ENCODE measurements around the gene OGFOD2.

Gene OGFOD2

DNA sequence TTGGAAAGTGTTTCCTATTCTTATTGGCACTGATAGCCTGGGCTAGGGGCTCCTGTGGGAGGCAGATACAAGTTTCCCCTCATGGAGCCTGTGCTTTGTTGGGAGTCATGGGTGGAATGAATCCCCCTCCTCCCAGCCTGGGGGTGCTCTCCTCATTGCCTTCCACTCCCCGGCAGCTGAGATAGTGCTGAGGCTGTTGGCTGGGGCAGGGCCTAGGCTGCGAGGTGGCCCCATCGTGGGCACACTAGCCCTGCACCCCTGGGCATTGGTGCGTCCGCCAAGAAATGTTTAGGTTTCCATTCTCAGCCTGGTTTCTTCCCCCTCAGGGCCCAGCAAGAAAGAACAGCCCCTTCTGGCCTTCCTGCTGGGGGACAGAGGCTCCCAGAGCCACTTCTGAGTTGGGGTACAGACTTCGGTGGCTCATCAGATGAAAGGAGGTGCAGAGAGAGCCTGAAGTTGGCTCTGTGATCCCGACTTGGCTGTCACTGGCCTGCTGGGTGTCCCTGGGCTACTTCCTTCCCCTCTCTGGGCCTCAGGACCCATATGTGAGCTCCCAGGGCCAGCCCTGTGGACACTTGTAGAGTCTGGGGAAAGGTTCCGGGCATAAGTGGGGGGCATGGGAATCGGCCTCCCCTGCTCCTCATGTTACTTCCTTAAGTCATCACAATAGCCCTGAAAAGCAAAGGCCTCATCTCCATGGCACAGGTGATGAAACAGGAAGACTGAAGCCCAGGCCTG, 2.8 kb downstream of the OGFOD2 start:
- DNase-seq (ENCODE audit: low read depth), result no peak

DNA sequence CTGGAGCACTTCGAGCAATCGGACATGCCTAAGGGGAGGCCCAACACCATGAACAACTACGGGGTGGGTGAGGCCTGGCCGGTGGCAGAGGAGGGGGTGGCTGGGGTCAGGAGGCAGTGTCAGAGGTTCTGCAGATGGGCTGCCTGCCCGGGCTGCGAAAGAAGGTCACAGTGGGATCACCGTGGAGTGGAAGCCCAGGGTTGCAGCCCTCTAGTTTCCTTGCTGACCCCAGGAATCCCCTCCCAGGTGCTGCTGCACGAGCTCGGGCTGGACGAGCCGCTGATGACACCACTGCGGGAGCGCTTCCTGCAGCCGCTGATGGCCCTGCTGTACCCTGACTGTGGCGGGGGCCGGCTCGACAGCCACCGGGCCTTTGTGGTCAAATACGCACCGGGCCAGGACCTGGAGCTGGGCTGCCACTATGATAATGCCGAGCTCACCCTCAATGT, 3.5 kb downstream of the OGFOD2 start:
- DNase-seq (ENCODE audit: low read depth), result no peak

DNA sequence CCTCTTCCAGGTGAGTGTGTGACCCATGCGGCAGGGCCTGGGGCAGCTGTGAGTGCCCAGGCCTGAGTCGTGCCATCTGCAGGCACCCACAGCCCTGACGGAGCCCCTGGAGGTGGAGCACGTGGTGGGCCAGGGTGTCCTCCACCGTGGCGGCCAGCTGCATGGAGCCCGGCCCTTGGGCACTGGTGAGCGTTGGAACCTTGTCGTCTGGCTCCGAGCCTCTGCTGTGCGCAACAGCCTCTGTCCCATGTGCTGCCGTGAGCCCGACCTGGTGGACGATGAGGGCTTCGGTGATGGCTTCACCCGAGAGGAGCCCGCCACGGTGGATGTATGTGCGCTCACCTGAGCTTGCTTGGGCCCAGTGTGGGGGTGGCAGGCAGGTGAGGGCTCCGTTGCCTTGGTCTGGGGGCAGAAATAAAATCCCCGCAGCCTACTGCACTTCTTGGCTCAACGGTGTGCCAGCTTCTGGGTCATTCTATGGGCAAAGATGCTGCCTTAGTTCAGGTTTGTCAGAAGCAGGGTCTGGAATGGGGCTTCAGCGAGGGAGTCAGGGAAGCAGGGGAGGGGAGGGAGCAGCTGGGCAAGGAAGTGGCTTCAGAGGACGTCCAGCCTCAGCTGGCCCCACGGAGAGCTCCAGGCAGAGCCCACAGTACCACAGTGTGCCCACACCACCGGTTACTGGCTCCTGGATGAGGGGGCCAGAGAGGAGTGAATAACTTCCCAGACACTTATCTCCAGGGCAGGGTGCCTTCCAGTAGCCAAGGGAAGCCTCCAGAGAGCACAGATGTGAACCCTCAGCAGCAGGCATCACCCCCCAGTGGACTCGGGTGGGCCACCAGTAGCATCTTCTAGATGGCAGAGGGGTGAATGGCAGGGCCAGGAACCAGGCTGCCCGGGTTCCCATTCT, 4.2 kb downstream of the OGFOD2 start:
- DNase-seq (ENCODE audit: low read depth), result no peak

DNA sequence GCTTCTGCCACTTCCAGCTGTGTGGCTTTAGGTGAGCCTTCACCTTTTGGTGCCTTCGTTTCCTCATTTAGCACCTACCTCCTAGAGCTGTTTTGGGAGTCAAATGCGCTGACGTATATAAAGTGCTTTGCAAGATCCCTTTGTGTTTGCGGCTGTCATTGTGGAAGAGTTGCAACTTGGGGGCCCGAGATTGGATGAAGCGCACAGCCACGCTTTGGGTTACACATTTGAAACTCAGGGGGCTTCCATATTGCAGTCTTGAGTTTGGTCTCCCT, 4.8 kb downstream of the OGFOD2 start:
- DNase-seq (ENCODE audit: low read depth), result no peak

DNA sequence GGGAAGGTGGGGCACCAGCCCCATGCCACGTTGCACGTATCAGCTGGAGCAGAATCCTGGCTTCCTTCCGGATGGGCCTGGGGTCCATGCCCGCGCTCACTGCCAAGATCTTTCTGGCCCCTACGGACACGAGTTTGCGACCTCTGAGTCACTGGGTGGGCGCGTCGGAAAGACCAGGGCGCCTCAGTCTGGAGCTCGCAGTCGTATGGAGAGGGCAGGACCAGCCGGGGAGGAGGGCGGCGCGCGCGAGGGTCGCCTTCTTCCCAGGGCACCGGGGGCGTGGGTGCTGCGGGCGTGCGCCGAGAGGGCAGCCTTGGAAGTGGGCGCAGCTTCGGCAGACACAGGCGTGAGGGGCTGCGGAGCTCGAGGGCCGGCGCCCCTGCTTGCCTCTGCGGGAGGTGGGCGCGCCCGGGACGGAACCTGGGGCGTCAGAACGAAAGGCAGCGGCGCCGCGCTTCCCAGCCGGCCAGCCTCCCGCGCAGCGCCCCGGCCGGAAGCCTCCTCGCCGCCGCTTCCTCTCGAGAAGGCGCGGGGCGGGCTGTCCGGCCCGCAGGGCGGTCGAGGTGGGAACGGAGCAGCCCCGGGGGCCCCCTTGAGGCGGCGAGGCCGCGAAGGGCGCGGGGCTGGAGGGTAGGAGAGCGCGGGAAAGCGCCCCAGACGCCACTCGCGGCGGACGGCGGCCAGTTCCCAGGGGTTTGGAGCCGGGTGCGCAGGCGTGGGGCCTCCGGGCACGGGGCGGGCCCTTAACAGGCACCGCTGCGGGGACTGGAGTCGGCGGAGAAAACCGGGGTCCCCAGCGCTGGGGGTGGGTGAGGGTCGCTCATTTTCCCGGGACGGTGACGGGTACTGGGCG, 5.4 kb downstream of the OGFOD2 start, which contains the start of gene ARL6IP4:
Gene ARL6IP4 (plus strand): TSS at position 499 of the 853 bp plus-strand sequence. CDS start 459 bp downstream, outside the sequence.
- DNase-seq (ENCODE audit: low read depth), result peak; percentile 55

DNA sequence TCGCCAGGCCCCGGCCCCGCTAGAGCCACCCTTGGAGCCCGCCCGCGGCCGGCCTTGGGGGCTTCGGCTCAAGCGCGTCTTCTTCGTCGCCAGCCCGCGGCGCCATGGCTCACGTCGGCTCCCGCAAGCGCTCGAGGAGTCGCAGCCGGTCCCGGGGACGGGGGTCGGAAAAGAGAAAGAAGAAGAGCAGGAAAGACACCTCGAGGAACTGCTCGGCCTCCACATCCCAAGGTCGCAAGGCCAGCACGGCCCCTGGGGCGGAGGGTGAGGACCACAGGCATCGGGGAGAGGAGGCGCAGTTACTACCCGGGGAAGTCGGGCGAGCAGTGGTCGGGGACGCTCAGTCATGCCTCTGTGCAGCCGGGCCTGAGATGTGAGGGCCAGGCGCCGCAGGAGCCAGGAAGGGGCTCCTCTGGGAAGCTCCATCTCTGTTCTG, 6.0 kb downstream of the OGFOD2 start:
- DNase-seq (ENCODE audit: low read depth), result no peak

DNA sequence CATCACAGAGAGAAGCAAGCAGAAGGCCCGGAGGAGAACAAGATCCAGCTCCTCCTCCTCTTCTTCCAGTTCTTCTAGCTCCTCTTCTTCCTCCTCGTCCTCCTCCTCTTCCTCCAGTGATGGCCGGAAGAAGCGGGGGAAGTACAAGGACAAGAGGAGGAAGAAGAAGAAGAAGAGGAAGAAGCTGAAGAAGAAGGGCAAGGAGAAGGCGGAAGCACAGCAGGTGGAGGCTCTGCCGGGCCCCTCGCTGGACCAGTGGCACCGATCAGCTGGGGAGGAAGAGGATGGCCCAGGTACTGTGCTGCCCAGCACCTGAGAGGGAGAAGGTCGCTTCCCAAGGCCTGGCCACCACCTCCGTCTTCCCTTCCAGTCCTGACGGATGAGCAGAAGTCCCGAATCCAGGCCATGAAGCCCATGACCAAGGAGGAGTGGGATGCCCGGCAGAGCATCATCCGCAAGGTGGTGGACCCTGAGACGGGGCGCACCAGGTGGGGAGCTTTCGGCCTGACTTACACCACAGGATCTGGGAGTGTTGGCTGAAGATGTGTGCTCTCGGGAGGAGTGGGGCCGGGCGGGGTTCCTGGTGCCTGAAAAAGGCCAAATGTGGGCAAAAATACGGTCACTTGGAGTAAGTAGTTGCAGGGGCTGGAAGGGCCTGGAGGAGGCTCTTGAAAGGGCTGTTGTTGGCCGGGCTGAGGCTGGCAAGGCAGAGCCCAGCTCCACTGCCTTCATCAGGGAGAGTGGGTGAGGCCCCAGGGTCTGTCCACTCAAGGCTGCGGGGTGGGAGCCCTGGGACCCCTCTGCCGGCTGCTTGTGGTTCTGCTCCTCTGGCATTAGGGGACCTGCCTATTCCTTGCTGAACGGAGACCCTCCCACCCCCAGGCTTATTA, 6.8 kb downstream of the OGFOD2 start:
- DNase-seq (ENCODE audit: low read depth), result no peak

DNA sequence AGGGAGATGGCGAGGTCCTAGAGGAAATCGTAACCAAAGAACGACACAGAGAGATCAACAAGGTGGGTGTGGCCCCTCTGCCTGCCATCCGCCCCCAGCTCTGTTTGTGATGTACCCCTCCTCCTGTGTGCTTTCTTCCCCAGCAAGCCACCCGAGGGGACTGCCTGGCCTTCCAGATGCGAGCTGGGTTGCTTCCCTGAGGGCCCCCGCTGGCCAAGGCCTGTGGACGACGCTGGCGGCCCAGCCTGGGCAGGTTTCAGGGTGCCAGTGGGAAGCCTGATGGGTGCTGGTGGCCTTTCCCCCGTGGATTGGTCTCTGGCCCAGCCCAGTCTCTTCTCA, 7.4 kb downstream of the OGFOD2 start:
- no peak for DNase-seq (ENCODE audit: low read depth)

DNA sequence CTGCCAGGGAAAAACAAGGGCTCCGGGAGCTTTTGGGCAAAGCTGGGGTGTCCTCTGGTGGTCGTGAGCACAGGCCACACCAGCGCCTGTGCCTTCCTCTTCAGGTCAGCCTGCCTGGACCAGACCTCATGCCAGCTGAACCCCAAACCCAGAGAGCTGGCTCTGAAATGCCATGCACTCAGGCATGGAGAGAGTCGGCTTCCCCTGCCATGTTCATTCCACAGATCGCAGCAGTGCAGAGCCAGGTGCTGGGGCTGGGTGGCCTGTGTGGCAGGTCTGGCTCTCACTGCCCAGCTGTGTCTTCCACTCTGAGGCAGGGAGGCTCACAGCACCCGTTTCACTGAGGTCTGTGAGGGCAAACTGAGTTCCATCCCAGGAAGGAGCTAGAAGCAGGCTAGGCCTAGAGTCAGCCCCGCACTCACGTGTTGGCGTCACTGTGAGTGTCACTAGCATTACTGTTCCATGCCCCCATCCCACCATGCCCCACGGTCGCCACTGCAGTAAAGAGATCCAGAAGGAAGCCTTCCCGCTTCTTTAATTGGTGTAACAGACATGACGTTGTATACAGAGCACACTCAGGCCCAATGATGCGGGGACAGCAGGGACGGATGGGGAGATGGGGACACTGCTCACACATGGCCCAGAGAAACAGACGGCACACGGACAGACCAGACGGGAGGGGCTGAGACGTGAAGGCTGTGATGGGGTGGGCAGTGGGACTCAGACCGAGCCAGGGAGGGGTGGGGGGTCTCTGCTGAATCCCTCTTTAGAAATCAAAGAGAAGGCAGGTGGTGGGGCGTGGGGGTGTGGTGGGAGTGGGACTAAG, 8.1 kb downstream of the OGFOD2 start:
- DNase-seq (ENCODE audit: low read depth), result no peak

DNA sequence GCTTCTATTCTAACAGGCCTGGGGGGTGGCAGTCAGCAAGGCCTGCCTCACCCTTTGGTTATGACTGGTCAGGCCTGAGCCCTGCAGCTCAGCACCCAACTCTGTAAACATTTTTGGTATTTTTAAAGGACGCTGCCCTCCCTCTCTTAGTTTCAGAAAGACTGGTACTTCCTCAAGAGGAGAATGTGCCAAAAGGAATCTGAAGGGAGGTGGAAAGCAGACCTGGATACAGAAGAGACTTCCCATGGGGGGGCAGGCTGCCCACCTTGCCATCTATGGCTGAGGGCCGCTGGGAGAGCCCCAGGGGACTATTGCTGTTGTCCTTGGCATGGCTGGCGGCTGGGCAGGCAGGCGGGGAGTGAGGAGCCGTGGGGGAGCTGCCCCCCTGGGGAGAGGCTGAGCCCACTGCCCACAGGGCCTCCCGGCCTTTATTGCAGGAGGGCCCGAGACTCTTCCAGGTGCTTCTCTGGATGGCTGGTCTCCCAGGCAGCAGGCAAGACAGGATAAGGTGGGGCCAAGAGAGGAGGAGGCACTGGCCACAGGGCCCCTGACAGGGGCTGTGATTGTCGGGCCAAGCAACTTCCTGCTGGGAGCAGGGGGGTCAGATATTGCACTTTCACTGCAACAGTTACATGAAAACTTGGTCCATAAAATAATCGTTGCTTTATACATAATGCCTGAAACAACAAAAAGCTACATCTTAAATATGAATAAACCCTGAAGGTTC, 8.9 kb downstream of the OGFOD2 start:
- DNase-seq (ENCODE audit: low read depth), result no peak

DNA sequence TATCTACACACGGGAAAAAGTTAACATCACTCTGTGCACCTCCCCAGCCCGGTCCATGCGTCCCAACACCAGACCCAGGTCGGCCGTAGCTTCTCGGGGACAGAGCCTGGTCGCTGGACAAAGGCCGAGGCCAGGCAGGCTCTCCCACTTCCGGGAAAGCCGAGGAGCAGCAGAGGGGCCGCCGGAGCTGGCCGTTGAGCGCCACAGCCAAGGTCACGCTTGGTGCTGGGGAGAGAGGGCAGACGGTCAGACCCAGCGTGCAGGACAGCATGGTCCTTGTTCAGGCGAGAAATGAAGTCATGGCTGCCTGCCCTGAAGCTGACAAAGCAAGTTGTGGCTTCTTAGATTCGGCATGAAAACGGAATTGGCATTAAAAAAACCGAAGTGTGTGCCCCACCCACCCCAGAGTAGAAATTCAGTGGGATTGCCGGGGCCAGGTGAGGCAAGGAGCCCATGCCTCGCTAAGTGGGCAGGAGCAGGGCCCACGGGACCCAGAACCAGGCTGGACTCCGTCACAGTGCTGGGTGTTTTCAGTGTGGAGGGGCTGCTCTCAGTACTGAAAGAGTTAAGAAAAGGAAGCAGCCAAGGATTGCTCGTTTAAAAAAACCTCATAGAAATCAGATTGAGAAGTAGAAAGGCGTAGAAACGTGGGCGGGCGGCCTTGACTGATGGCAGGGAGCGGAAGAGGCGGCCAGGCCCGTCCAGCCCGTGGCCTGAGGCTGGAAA, 9.7 kb downstream of the OGFOD2 start:
- DNase-seq (ENCODE audit: low read depth), result no peak

DNA sequence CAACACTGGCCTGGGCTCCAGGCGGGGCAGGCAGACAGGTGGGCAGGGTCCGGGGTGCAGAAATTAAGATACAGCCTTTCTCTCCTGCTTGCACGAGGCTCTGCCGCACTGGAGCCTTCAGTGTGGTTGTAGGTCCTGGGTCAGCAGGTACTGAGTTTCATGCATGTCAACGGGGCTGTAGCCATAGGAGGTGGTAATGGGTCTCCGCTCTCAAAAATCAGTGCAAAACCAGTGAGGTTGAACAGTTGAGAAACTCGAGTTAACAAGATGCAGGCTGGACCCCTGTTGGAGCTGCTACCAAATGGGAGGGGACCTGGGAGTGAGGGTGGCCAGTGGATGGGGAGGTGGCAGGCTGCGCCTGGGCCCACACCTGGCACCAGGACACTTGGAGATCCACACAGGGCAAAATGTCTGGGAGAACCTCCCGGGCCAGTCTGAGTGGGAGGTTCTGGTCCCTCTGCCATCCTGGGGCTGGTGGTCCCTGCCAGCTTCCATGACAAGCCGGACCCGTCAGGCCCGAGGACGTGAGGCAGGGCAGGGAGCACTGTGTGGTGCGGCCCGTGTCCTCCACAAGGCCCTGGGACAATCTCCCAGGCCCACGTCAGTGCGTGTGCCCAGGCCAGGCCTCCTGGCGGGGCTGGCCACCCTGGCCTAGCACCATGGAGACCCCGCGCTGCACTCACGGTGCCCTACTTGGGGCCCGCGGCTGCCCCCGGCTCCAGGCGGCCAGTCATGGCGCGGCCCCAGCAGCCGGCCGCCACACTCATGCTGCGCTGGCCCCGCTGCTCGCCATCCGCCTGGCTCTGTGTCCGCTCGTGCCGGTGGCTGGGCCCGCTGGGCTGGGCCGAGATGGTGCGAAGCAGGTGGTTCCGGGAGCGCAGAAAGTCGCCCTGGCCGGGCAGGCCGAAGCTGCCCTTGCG, 10.6 kb downstream of the OGFOD2 start:
- no peak for DNase-seq (ENCODE audit: low read depth)

DNA sequence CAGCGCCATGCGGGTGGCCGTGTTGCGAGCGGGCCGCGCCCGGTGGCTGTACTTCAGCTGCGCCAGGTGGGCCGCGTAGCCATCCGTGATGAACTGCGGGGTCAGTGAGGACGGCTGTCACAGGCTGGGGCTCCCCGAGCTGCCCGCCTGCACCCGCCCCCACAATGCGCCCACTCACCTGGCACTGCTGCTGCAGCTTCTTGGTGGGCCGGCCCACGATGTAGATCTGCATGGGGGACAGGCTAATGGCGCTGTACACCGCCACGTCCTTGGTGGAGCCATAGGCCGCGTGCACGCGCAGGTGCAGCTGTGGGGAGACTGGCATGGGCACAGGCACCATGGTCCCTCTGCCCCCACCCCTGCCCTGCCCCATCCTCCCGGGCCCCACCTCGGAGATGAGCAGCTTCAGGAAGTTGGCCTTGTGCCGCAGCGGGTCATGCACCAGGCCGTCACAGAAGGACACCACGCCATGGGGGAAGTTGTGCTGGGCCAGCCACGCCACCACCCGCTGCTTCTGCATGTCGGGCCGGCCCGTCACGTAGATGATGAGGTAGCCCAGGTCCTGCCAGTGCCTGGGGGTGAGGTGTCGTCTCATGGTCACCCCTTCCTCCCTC, 11.3 kb downstream of the OGFOD2 start:
- DNase-seq (ENCODE audit: low read depth), result no peak

DNA sequence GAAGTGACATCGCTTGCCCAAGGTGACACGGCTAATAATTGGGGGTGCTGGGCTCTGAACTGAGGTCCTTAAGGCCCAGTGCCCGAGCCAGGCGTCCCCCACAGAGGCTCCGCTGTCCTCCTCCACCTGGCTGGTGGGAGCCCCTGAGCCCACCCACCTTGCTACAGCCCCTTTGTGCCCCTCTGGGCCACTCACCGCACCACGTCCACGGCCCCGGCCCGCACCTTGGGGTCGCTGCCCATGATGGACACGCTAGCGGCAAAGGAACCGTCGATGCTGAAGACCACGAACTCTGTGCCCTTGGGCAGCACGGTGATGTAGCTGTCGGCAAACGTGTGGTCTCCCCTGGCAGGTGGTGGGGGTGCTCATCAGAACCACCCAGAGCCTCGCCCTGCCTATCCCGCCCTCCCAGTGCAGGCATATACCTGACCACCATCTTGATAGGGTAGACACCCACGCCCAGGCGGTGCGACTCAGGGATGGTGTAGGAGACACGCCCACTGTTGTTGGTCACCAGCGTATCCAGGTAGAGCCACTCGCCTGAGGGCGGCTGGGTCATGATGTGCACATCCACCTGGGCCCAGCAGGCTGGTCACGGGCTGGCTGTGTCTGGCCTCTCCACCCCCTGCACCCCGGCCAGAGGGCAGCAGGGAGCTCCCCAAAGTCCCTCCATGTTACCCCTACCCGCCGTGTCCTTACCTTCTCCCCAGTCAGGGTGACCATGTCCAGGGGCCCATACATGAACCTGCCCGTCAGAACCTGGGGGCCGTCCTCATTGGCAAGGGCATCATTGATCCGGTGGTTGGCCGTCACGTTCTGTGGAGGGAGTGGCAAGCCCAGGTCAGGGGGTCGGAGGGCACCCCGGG, 12.3 kb downstream of the OGFOD2 start:
- DNase-seq (ENCODE audit: low read depth), result no peak

DNA sequence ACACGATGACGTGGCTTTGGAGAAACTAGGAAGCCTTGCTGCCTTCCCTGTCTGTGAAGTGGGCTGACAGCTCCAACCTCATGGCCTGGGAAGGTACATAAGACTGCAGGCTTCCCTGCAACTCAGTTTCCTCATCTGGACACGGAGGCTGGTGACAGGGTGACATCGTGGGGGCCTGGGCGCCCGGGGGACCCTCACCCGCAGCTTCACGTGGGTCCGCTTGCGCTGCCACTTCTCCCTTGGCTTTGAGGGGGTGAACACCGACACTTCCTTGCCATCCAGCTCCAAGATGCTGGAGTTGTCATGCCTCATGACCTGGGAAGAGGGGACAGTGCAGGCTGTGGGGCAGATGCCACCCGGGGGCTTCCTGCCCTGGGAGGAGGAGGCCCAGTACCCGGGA, 13.0 kb downstream of the OGFOD2 start:
- DNase-seq (ENCODE audit: low read depth), result no peak

DNA sequence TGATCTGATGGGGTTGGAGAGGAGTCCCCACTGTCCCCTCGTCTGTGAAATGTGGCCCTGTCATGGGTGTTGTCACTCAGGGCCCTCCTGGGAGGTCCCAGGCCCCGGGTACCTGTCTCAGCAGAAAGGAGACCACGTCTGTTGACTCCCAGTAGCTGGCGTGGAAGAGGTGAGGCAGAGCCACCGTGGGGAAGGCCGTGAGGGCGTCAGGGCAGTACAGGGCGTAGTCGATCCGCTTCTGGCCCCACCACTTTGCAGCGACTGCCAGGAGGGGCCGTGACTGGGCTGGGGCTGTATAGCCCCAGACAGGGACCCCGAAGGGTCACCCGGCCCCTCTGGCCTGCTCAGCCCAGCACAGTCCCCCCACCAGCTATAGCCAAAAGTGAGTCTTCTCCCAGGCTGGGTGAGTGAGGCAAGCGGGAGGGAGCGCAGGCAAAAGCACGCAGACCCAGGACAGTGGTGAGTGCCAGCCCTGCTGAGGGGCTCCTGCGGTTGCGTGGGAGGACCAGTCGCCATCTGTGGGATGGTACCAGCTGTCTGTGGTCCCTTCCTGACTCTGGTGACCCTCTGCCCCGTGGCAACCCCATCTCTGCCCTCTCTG, 13.7 kb downstream of the OGFOD2 start:
- DNase-seq (ENCODE audit: low read depth), result no peak
